Keratinocyte (primary cell): Measurements from ENCODE around the gene RAB8A. TPM values are rescaled to one million over a fixed set of nuclear protein-coding genes. Genes with fewer than 3 reads are reported as not detected.
"Not testable (repeated sequence)": the region's sequence is repeated elsewhere in the genome, so short reads cannot be mapped to it uniquely, and the experiment has no call there.

Experiments used
- DNase-seq: peaks from one replicate; pipeline ENCODE4 v3.0.0-alpha.2; 2011; ENCODE audit warnings: low read depth, missing footprints, low spot score
- FAIRE-seq: peaks from 2 replicates; lab custom pipeline; 2011; peaks lifted over from hg19 to GRCh38; lab: Jason Lieb, UNC
- H2AFZ ChIP-seq: 2 replicates; pipeline ENCODE4 v1.6.0; 2012; ENCODE audit warnings: low read length, control low read depth, inconsistent platforms; ENCODE audit not compliant: control insufficient read depth
- H3K27ac ChIP-seq: 2 replicates; pipeline ENCODE4 v1.5.1; 2011; ENCODE audit warnings: low read length; ENCODE audit not compliant: control insufficient read depth, insufficient read depth
- H3K27me3 ChIP-seq: 3 replicates; pipeline ENCODE4 v1.6.0; 2011; ENCODE audit warnings: low read length; ENCODE audit not compliant: control insufficient read depth, insufficient read depth; ENCODE audit errors: extremely low read depth
- H3K36me3 ChIP-seq, 2 experiments: 2 replicates in 1 of 2; 3 replicates in 1 of 2; pipeline ENCODE4 v1.5.1; 2011; ENCODE audit warnings: low read length in 2 of 2, mild to moderate bottlenecking in 1 of 2; ENCODE audit not compliant: control insufficient read depth in 2 of 2, insufficient read depth in 2 of 2; ENCODE audit errors: extremely low read depth in 1 of 2
- H3K4me1 ChIP-seq: 3 replicates; pipeline ENCODE4 v1.5.1; 2011; ENCODE audit warnings: low read length; ENCODE audit not compliant: control insufficient read depth, insufficient read depth; ENCODE audit errors: extremely low read depth
- H3K4me2 ChIP-seq: 3 replicates; pipeline ENCODE4 v1.6.0; 2011; ENCODE audit warnings: low read depth, low read length; ENCODE audit not compliant: control insufficient read depth, insufficient read depth; ENCODE audit errors: extremely low read depth
- H3K4me3 ChIP-seq, 3 experiments: fragments of 200-600 bp in 1 of 3; sonication (generic) in 1 of 3; 2 replicates in 2 of 3; 3 replicates in 1 of 3; pipeline ENCODE4 v1.5.1; 2011 to 2016; ENCODE audit warnings: low read length in 3 of 3, mild to moderate bottlenecking in 3 of 3, control low read depth in 2 of 3, inconsistent platforms in 1 of 3, low read depth in 1 of 3, mixed read lengths in 1 of 3, mixed run types in 1 of 3, moderate library complexity in 1 of 3; ENCODE audit not compliant: control insufficient read depth in 2 of 3, insufficient read depth in 2 of 3; ENCODE audit errors: extremely low read depth in 1 of 3
- H3K79me2 ChIP-seq: 2 replicates; pipeline ENCODE4 v1.6.0; 2012; ENCODE audit warnings: low read length; ENCODE audit not compliant: control insufficient read depth, insufficient read depth
- H3K9ac ChIP-seq: 3 replicates; pipeline ENCODE4 v1.6.0; 2011; ENCODE audit warnings: low read length; ENCODE audit not compliant: control insufficient read depth, insufficient read depth; ENCODE audit errors: extremely low read depth
- H3K9me1 ChIP-seq: 3 replicates; pipeline ENCODE4 v1.6.0; 2011; ENCODE audit warnings: low read length; ENCODE audit not compliant: control insufficient read depth, insufficient read depth; ENCODE audit errors: extremely low read depth
- H3K9me3 ChIP-seq: 2 replicates; pipeline ENCODE4 v1.5.1; 2012; ENCODE audit warnings: low read depth, low read length; ENCODE audit not compliant: control insufficient read depth
- H4K20me1 ChIP-seq: 3 replicates; pipeline ENCODE4 v1.6.0; 2011; ENCODE audit warnings: low read length; ENCODE audit not compliant: control insufficient read depth, insufficient read depth; ENCODE audit errors: extremely low read depth
- CTCF ChIP-seq, 3 experiments: IDR thresholded peaks in 1 of 3; conservative IDR thresholded peaks in 1 of 3; optimal IDR thresholded peaks in 1 of 3; 2 replicates in 2 of 3; 3 replicates in 1 of 3; pipeline versions ENCODE3 to v1.5.1; 2011; ENCODE audit warnings: low read length in 3 of 3, mild to moderate bottlenecking in 3 of 3, moderate library complexity in 2 of 3, control low read depth in 1 of 3, inconsistent platforms in 1 of 3; ENCODE audit not compliant: insufficient read depth in 2 of 3; ENCODE audit errors: extremely low read depth in 1 of 3
- EZH2 ChIP-seq: IDR thresholded peaks from one replicate; pipeline ENCODE4 v1.6.1; 2012; ENCODE audit warnings: inconsistent platforms, mild to moderate bottlenecking, low read length, moderate library complexity
- dilution Hi-C: fragments of 300-500 bp; cut with MboI; formaldehyde crosslinking; loops from one replicate; pipeline ENCODE4 v1.7.0; 2020; ENCODE audit warnings: low sequenced_read_pairs; ENCODE audit not compliant: extremely low pct_ligation_motif_present
- polyA plus RNA-seq, 5 experiments: library from polyadenylated mRNA; depleted of rRNA in 3 of 5; stranded (reverse) in 3 of 5; stranded (forward) in 1 of 5; unstranded in 1 of 5; fragments of >200 nt; gene quantifications; 1 replicate in 1 of 5; 2 replicates in 3 of 5; 3 replicates in 1 of 5; pipeline versions ENCODE4 v1.2.1 to v1.2.3, GENCODE V29; 2011 to 2012; ENCODE audit warnings: missing spikeins in 2 of 5, low read depth in 1 of 5, low replicate concordance in 1 of 5

The RAB8A gene
- polyA plus RNA-seq, 1 donor (not counting 4 experiments of a cell fraction or from before 2014, with no cell fraction given) = 95.1 TPM

GRCh38 chr19:16117594-16118033 lies 5.9 kb downstream of the RAB8A start:
- Histone ChIP-seq H3K79me2 (peaks cover 50% of the 10 kb centered on the region), H3K9me3 (no peaks in the 10 kb centered on the region), H2AFZ (no peak overlapping the region), H3K4me2 (no peak overlapping the region), H4K20me1 (peaks cover 2% of the 10 kb centered on the region), H3K36me3 (peaks cover 30 to 34% of the 10 kb centered on the region in 2 experiments), H3K4me3 (no peak overlapping the region), H3K9me1 (no peaks in the 10 kb centered on the region), H3K4me1 (peaks cover 19% of the 10 kb centered on the region), H3K27ac (no peak overlapping the region), H3K9ac (no peak overlapping the region), H3K27me3 (no peaks in the 10 kb centered on the region)
- TF ChIP-seq EZH2 (no peak), CTCF (optimal IDR thresholded peaks at IDR 0.05 in 1 of 3, IDR thresholded peaks at IDR 0.05 in 1 of 3, conservative IDR thresholded peaks at IDR 0.05 in 1 of 3; ENCODE audit: extremely low read depth in 1 of 3, insufficient read depth in 2 of 3, low read length in 3 of 3) (no peak)
- dilution Hi-C loops = no loop called here
- FAIRE-seq = no peak
- no peak for DNase-seq

- DNase-seq = no peak
- TF ChIP-seq CTCF (optimal IDR thresholded peaks at IDR 0.05 in 1 of 3, IDR thresholded peaks at IDR 0.05 in 1 of 3, conservative IDR thresholded peaks at IDR 0.05 in 1 of 3; ENCODE audit: extremely low read depth in 1 of 3, insufficient read depth in 2 of 3, low read length in 3 of 3) (no peak), EZH2 (no peak)
- Histone ChIP-seq H2AFZ (no peak overlapping the region), H3K4me1 (peaks cover 14% of the 10 kb centered on the region), H3K9ac (no peak overlapping the region), H4K20me1 (peaks cover 2% of the 10 kb centered on the region), H3K9me1 (no peaks in the 10 kb centered on the region), H3K9me3 (no peaks in the 10 kb centered on the region), H3K4me3 (no peak overlapping the region), H3K27me3 (no peaks in the 10 kb centered on the region), H3K4me2 (no peak overlapping the region), H3K36me3 (peaks cover 34 to 43% of the 10 kb centered on the region in 2 experiments), H3K27ac (no peak overlapping the region), H3K79me2 (peaks cover 41% of the 10 kb centered on the region)
- dilution Hi-C loops = no loop called here
- no peak for FAIRE-seq
Observed at GRCh38 chr19:16118489-16119033, 6.9 kb downstream of the RAB8A start.

- H3K4me2 ChIP-seq, H3K9me3 ChIP-seq, H3K9ac ChIP-seq, FAIRE-seq, H4K20me1 ChIP-seq, DNase-seq, H3K4me3 ChIP-seq, H3K27ac ChIP-seq, H3K27me3 ChIP-seq, H2AFZ ChIP-seq, H3K9me1 ChIP-seq, dilution Hi-C loops: not testable (repeated sequence)
- H3K79me2 ChIP-seq = peaks cover 36% of the 10 kb centered on the region
- H3K36me3 ChIP-seq = peaks cover 38 to 50% of the 10 kb centered on the region in 2 experiments
- peaks cover 14% of the 10 kb centered on the region for H3K4me1 ChIP-seq
Observed at GRCh38 chr19:16119075-16119857, 7.6 kb downstream of the RAB8A start.
